ENCODE results near the gene RAB11A. TPM values are rescaled to one million over a fixed set of nuclear protein-coding genes. Genes with fewer than 3 reads are reported as not detected.

RAB11A gene
- total and polyA plus RNA-seq, 2 donors = 118 to 119 TPM

- Histone ChIP-seq H3K27ac (ENCODE audit: low read depth in 1 of 2, low read length in 1 of 2) (no peak overlapping the region), H3K4me3 (ENCODE audit: low read length in 2 of 2) (no peak overlapping the region), H3K4me1 (ENCODE audit: control insufficient read depth in 2 of 2, insufficient read depth in 2 of 2, low read length in 2 of 2) (no peaks in the 10 kb centered on the region), H3K36me3 (ENCODE audit: control insufficient read depth in 2 of 2, insufficient read depth in 2 of 2, low read length in 1 of 2) (no peaks in the 10 kb centered on the region), H3K9me3 (ENCODE audit: control insufficient read depth in 2 of 2, insufficient read depth in 1 of 2, low read length in 1 of 2) (no peaks in the 10 kb centered on the region), H3K27me3 (ENCODE audit: control insufficient read depth in 2 of 2, insufficient read depth in 1 of 2, low read length in 1 of 2) (no peaks in the 10 kb centered on the region)
- no peak for DNase-seq (ENCODE audit: low read depth in 6 of 9, low spot score in 9 of 9)
- WGBS = 97% methylated on average over 7 of the region's 7 CpGs
Measured at GRCh38 chr15:65922621-65923020, 53.3 kb downstream of the RAB11A start.

GRCh38 chr15:65923264-65923663 lies 54.0 kb downstream of the RAB11A start:
- DNase-seq (ENCODE audit: low read depth in 6 of 9, low spot score in 9 of 9) = no peak
- 95% methylated on average over 5 of the region's 5 CpGs for WGBS
- Histone ChIP-seq H3K4me1 (ENCODE audit: control insufficient read depth in 2 of 2, insufficient read depth in 2 of 2, low read length in 2 of 2) (no peaks in the 10 kb centered on the region), H3K4me3 (ENCODE audit: low read length in 2 of 2) (no peak overlapping the region), H3K27ac (ENCODE audit: low read depth in 1 of 2, low read length in 1 of 2) (no peak overlapping the region), H3K9me3 (ENCODE audit: control insufficient read depth in 2 of 2, insufficient read depth in 1 of 2, low read length in 1 of 2) (no peaks in the 10 kb centered on the region), H3K27me3 (ENCODE audit: control insufficient read depth in 2 of 2, insufficient read depth in 1 of 2, low read length in 1 of 2) (no peaks in the 10 kb centered on the region), H3K36me3 (ENCODE audit: control insufficient read depth in 2 of 2, insufficient read depth in 2 of 2, low read length in 1 of 2) (no peaks in the 10 kb centered on the region)

- no peaks in the 10 kb centered on the region for H3K27me3 ChIP-seq (ENCODE audit: control insufficient read depth in 2 of 2, insufficient read depth in 1 of 2, low read length in 1 of 2)
- 96% methylated on average over 3 of the region's 3 CpGs for WGBS
Measured at GRCh38 chr15:65924004-65924403, 54.7 kb downstream of the RAB11A start.

GRCh38 chr15:65925338-65925737 lies 56.0 kb downstream of the RAB11A start:
- 98% methylated on average over 1 of the region's 1 CpG for WGBS
- Histone ChIP-seq H3K27me3 (ENCODE audit: control insufficient read depth in 2 of 2, insufficient read depth in 1 of 2, low read length in 1 of 2) (no peaks in the 10 kb centered on the region), H3K4me3 (ENCODE audit: low read length in 2 of 2) (no peak overlapping the region), H3K27ac (ENCODE audit: low read depth in 1 of 2, low read length in 1 of 2) (no peak overlapping the region), H3K4me1 (ENCODE audit: control insufficient read depth in 2 of 2, insufficient read depth in 2 of 2, low read length in 2 of 2) (no peaks in the 10 kb centered on the region), H3K36me3 (ENCODE audit: control insufficient read depth in 2 of 2, insufficient read depth in 2 of 2, low read length in 1 of 2) (no peaks in the 10 kb centered on the region), H3K9me3 (ENCODE audit: control insufficient read depth in 2 of 2, insufficient read depth in 1 of 2, low read length in 1 of 2) (peaks cover 0 to 3% of the 10 kb centered on the region in 2 donors)
- no peak for DNase-seq (ENCODE audit: low read depth in 6 of 9, low spot score in 9 of 9)

More at GRCh38 chr15:65924004-65924403, 54.7 kb downstream of the RAB11A start:
- no peak overlapping the region for H3K4me3 ChIP-seq (ENCODE audit: low read length in 2 of 2)
- H3K4me1 ChIP-seq (ENCODE audit: control insufficient read depth in 2 of 2, insufficient read depth in 2 of 2, low read length in 2 of 2) = no peaks in the 10 kb centered on the region
- no peaks in the 10 kb centered on the region for H3K36me3 ChIP-seq (ENCODE audit: control insufficient read depth in 2 of 2, insufficient read depth in 2 of 2, low read length in 1 of 2)
- no peaks in the 10 kb centered on the region for H3K9me3 ChIP-seq (ENCODE audit: control insufficient read depth in 2 of 2, insufficient read depth in 1 of 2, low read length in 1 of 2)
- DNase-seq (ENCODE audit: low read depth in 6 of 9, low spot score in 9 of 9) = no peak
- no peak overlapping the region for H3K27ac ChIP-seq (ENCODE audit: low read depth in 1 of 2, low read length in 1 of 2)

GRCh38 chr15:65926459-65926858 lies 57.2 kb downstream of the RAB11A start:
- H3K9me3 ChIP-seq (ENCODE audit: control insufficient read depth in 2 of 2, insufficient read depth in 1 of 2, low read length in 1 of 2) = peaks cover 0 to 3% of the 10 kb centered on the region in 2 donors
- no peak overlapping the region for H3K27ac ChIP-seq (ENCODE audit: low read depth in 1 of 2, low read length in 1 of 2)
- WGBS = 100% methylated on average over 1 of the region's 1 CpG
- H3K36me3 ChIP-seq (ENCODE audit: control insufficient read depth in 2 of 2, insufficient read depth in 2 of 2, low read length in 1 of 2) = no peaks in the 10 kb centered on the region
- H3K4me3 ChIP-seq (ENCODE audit: low read length in 2 of 2) = no peak overlapping the region
- H3K27me3 ChIP-seq (ENCODE audit: control insufficient read depth in 2 of 2, insufficient read depth in 1 of 2, low read length in 1 of 2) = no peaks in the 10 kb centered on the region
- DNase-seq (ENCODE audit: low read depth in 6 of 9, low spot score in 9 of 9) = no peak
- H3K4me1 ChIP-seq (ENCODE audit: control insufficient read depth in 2 of 2, insufficient read depth in 2 of 2, low read length in 2 of 2) = no peaks in the 10 kb centered on the region

GRCh38 chr15:65926899-65927298 lies 57.6 kb downstream of the RAB11A start:
- WGBS = 98% methylated on average over 1 of the region's 1 CpG
- Histone ChIP-seq H3K27ac (ENCODE audit: low read depth in 1 of 2, low read length in 1 of 2) (no peak overlapping the region), H3K27me3 (ENCODE audit: control insufficient read depth in 2 of 2, insufficient read depth in 1 of 2, low read length in 1 of 2) (no peaks in the 10 kb centered on the region), H3K4me3 (ENCODE audit: low read length in 2 of 2) (no peak overlapping the region), H3K4me1 (ENCODE audit: control insufficient read depth in 2 of 2, insufficient read depth in 2 of 2, low read length in 2 of 2) (no peaks in the 10 kb centered on the region), H3K9me3 (ENCODE audit: control insufficient read depth in 2 of 2, insufficient read depth in 1 of 2, low read length in 1 of 2) (peaks cover 0 to 3% of the 10 kb centered on the region in 2 donors), H3K36me3 (ENCODE audit: control insufficient read depth in 2 of 2, insufficient read depth in 2 of 2, low read length in 1 of 2) (no peaks in the 10 kb centered on the region)
- DNase-seq (ENCODE audit: low read depth in 6 of 9, low spot score in 9 of 9) = no peak

- WGBS = 89% methylated on average over 2 of the region's 2 CpGs
- Histone ChIP-seq H3K27me3 (ENCODE audit: control insufficient read depth in 2 of 2, insufficient read depth in 1 of 2, low read length in 1 of 2) (no peaks in the 10 kb centered on the region), H3K4me1 (ENCODE audit: control insufficient read depth in 2 of 2, insufficient read depth in 2 of 2, low read length in 2 of 2) (no peaks in the 10 kb centered on the region), H3K9me3 (ENCODE audit: control insufficient read depth in 2 of 2, insufficient read depth in 1 of 2, low read length in 1 of 2) (peaks cover 0 to 3% of the 10 kb centered on the region in 2 donors), H3K27ac (ENCODE audit: low read depth in 1 of 2, low read length in 1 of 2) (no peak overlapping the region), H3K36me3 (ENCODE audit: control insufficient read depth in 2 of 2, insufficient read depth in 2 of 2, low read length in 1 of 2) (no peaks in the 10 kb centered on the region), H3K4me3 (ENCODE audit: low read length in 2 of 2) (no peak overlapping the region)
- DNase-seq (ENCODE audit: low read depth in 6 of 9, low spot score in 9 of 9) = no peak
Measured at GRCh38 chr15:65927545-65927944, 58.3 kb downstream of the RAB11A start.

GRCh38 chr15:65929573-65929972 lies 60.3 kb downstream of the RAB11A start:
- Histone ChIP-seq H3K9me3 (ENCODE audit: control insufficient read depth in 2 of 2, insufficient read depth in 1 of 2, low read length in 1 of 2) (peaks cover 0 to 3% of the 10 kb centered on the region in 2 donors), H3K4me3 (ENCODE audit: low read length in 2 of 2) (no peak overlapping the region), H3K4me1 (ENCODE audit: control insufficient read depth in 2 of 2, insufficient read depth in 2 of 2, low read length in 2 of 2) (no peaks in the 10 kb centered on the region), H3K27me3 (ENCODE audit: control insufficient read depth in 2 of 2, insufficient read depth in 1 of 2, low read length in 1 of 2) (no peaks in the 10 kb centered on the region), H3K36me3 (ENCODE audit: control insufficient read depth in 2 of 2, insufficient read depth in 2 of 2, low read length in 1 of 2) (no peaks in the 10 kb centered on the region), H3K27ac (ENCODE audit: low read depth in 1 of 2, low read length in 1 of 2) (no peak overlapping the region)
- DNase-seq (ENCODE audit: low read depth in 6 of 9, low spot score in 9 of 9) = no peak
- 97% methylated on average over 7 of the region's 7 CpGs for WGBS

GRCh38 chr15:65930134-65930533 lies 60.8 kb downstream of the RAB11A start:
- H3K36me3 ChIP-seq (ENCODE audit: control insufficient read depth in 2 of 2, insufficient read depth in 2 of 2, low read length in 1 of 2) = no peaks in the 10 kb centered on the region
- no peak for DNase-seq (ENCODE audit: low read depth in 6 of 9, low spot score in 9 of 9)
- WGBS = 88% methylated on average over 6 of the region's 6 CpGs
- H3K4me3 ChIP-seq (ENCODE audit: low read length in 2 of 2) = no peak overlapping the region
- no peaks in the 10 kb centered on the region for H3K27me3 ChIP-seq (ENCODE audit: control insufficient read depth in 2 of 2, insufficient read depth in 1 of 2, low read length in 1 of 2)
- H3K9me3 ChIP-seq (ENCODE audit: control insufficient read depth in 2 of 2, insufficient read depth in 1 of 2, low read length in 1 of 2) = peaks cover 0 to 3% of the 10 kb centered on the region in 2 donors
- no peak overlapping the region for H3K27ac ChIP-seq (ENCODE audit: low read depth in 1 of 2, low read length in 1 of 2)
- no peaks in the 10 kb centered on the region for H3K4me1 ChIP-seq (ENCODE audit: control insufficient read depth in 2 of 2, insufficient read depth in 2 of 2, low read length in 2 of 2)

GRCh38 chr15:65931221-65931620 lies 61.9 kb downstream of the RAB11A start:
- no peaks in the 10 kb centered on the region for H3K27me3 ChIP-seq (ENCODE audit: control insufficient read depth in 2 of 2, insufficient read depth in 1 of 2, low read length in 1 of 2)
- no peak overlapping the region for H3K4me3 ChIP-seq (ENCODE audit: low read length in 2 of 2)
- no peak overlapping the region for H3K27ac ChIP-seq (ENCODE audit: low read depth in 1 of 2, low read length in 1 of 2)
- no peaks in the 10 kb centered on the region for H3K4me1 ChIP-seq (ENCODE audit: control insufficient read depth in 2 of 2, insufficient read depth in 2 of 2, low read length in 2 of 2)
- DNase-seq (ENCODE audit: low read depth in 6 of 9, low spot score in 9 of 9) = no peak
- 96% methylated on average over 4 of the region's 4 CpGs for WGBS
- H3K36me3 ChIP-seq (ENCODE audit: control insufficient read depth in 2 of 2, insufficient read depth in 2 of 2, low read length in 1 of 2) = no peaks in the 10 kb centered on the region
- H3K9me3 ChIP-seq (ENCODE audit: control insufficient read depth in 2 of 2, insufficient read depth in 1 of 2, low read length in 1 of 2) = peaks cover 0 to 3% of the 10 kb centered on the region in 2 donors

Measured in thymus (tissue), 11 donors.